Neural progenitor cell (in vitro differentiated cells): ENCODE measurements around the gene FBXW5. TPM values are rescaled to one million over a fixed set of nuclear protein-coding genes. Genes with fewer than 3 reads are reported as not detected.

Experiments
- DNase-seq: peaks from one replicate; pipeline ENCODE4 v3.0.0-alpha.2; 2016; ENCODE audit warnings: low spot score
- H2AFZ ChIP-seq: fragments of 200-600 bp; sonication (generic); replicated peaks from 2 replicates; pipeline ENCODE4 v1.6.1; 2016; ENCODE audit warnings: antibody characterized with exemption
- H3F3A ChIP-seq: fragments of 200-600 bp; sonication (generic); 2 replicates; pipeline ENCODE4 v1.6.1; 2016; ENCODE audit warnings: antibody characterized with exemption, low read depth
- H3K27ac ChIP-seq: fragments of 200-600 bp; sonication (generic); 2 replicates; pipeline ENCODE4 v1.5.1; 2016; ENCODE audit warnings: mild to moderate bottlenecking
- H3K27me3 ChIP-seq: fragments of 200-600 bp; sonication (generic); 2 replicates; pipeline ENCODE4 v1.6.1; 2016; ENCODE audit warnings: mild to moderate bottlenecking, moderate library complexity
- H3K36me3 ChIP-seq: fragments of 200-600 bp; sonication (generic); 2 replicates; pipeline ENCODE4 v1.5.1; 2016
- H3K4me1 ChIP-seq: fragments of 200-600 bp; sonication (generic); 2 replicates; pipeline ENCODE4 v1.6.1; 2016; ENCODE audit warnings: mixed run types
- H3K4me2 ChIP-seq: fragments of 200-600 bp; sonication (generic); 2 replicates; pipeline ENCODE4 v1.6.1; 2016
- H3K4me3 ChIP-seq: fragments of 200-600 bp; sonication (generic); 2 replicates; pipeline ENCODE4 v1.5.1; 2016
- H3K79me2 ChIP-seq: fragments of 200-600 bp; sonication (generic); 2 replicates; pipeline ENCODE4 v1.6.1; 2016; ENCODE audit warnings: low read depth
- H3K9ac ChIP-seq: fragments of 200-600 bp; sonication (generic); 2 replicates; pipeline ENCODE4 v1.6.1; 2016
- H3K9me3 ChIP-seq: fragments of 200-600 bp; sonication (generic); 2 replicates; pipeline ENCODE4 v1.5.1; 2016; ENCODE audit warnings: low read depth
- H4K20me1 ChIP-seq: fragments of 200-600 bp; sonication (generic); 2 replicates; pipeline ENCODE4 v1.6.1; 2016; ENCODE audit warnings: low read depth
- H3K27ac Mint-ChIP-seq: 3 replicates; pipeline ENCODE4 v1.8.0; 2021; ENCODE audit warnings: mixed read lengths
- H3K27me3 Mint-ChIP-seq: 2 replicates; pipeline ENCODE4 v1.8.0; 2022; ENCODE audit warnings: low read depth, mild to moderate bottlenecking, inconsistent platforms, moderate library complexity, mixed read lengths; ENCODE audit not compliant: insufficient read depth
- H3K36me3 Mint-ChIP-seq: 3 replicates; pipeline ENCODE4 v1.8.0; 2021; ENCODE audit warnings: mixed read lengths
- H3K4me1 Mint-ChIP-seq: 3 replicates; pipeline ENCODE4 v1.8.0; 2021; ENCODE audit warnings: mixed read lengths
- H3K4me3 Mint-ChIP-seq: 3 replicates; pipeline ENCODE4 v1.8.0; 2021; ENCODE audit warnings: mild to moderate bottlenecking, moderate library complexity, mixed read lengths
- H3K9me3 Mint-ChIP-seq: 3 replicates; pipeline ENCODE4 v1.8.0; 2020; ENCODE audit warnings: mixed read lengths
- CTCF ChIP-seq: fragments of 200-600 bp; sonication (generic); IDR thresholded peaks from 2 replicates; pipeline ENCODE4 v1.5.1; 2017; ENCODE audit warnings: antibody characterized with exemption, mild to moderate bottlenecking
- EZH2 ChIP-seq: fragments of 200-600 bp; sonication (generic); IDR thresholded peaks from 2 replicates; pipeline ENCODE4 v1.6.1; 2017; ENCODE audit warnings: antibody characterized with exemption, mild to moderate bottlenecking, moderate library complexity
- EZH2phosphoT487 ChIP-seq: fragments of 200-600 bp; sonication (generic); IDR thresholded peaks from 2 replicates; pipeline ENCODE4 v1.6.1; 2017; ENCODE audit warnings: antibody characterized with exemption
- total RNA-seq: library from RNA; depleted of rRNA; stranded (reverse); fragments of >200 nt; gene quantifications from 2 replicates; pipeline ENCODE4 v1.2.3, GENCODE V29; 2015; ENCODE audit warnings: low replicate concordance

Gene FBXW5
- total RNA-seq, 1 donor from 2014 or later, result 21.5 TPM

GRCh38 chr9:136947955-136948510 is 3.5 kb upstream of the FBXW5 start:
- H3K4me2 ChIP-seq, result no peak overlapping the region
- no peak overlapping the region for H2AFZ ChIP-seq
- H4K20me1 ChIP-seq, result peaks cover 10% of the 10 kb centered on the region
- peak; percentile 74 for DNase-seq
- Mint-ChIP-seq H3K4me3 (peak overlapping the region; percentile 81), H3K27me3 (peaks cover 2% of the 10 kb centered on the region), H3K27ac (no peak overlapping the region), H3K9me3 (no peaks in the 10 kb centered on the region), H3K36me3 (no peaks in the 10 kb centered on the region), H3K4me1 (peaks cover 6% of the 10 kb centered on the region)
- H3K79me2 ChIP-seq, result peaks cover 10% of the 10 kb centered on the region
- no peak overlapping the region for H3K9ac ChIP-seq
- H3F3A ChIP-seq, result peaks cover 18% of the 10 kb centered on the region
- H3K36me3 ChIP-seq, result no peaks in the 10 kb centered on the region
- peaks cover 21% of the 10 kb centered on the region for H3K4me1 ChIP-seq
- H3K4me3 ChIP-seq, result no peak overlapping the region
- H3K27me3 ChIP-seq, result no peaks in the 10 kb centered on the region
- TF ChIP-seq EZH2phosphoT487 (no peak), EZH2 (no peak), CTCF (peak; percentile 60)
- no peak overlapping the region for H3K27ac ChIP-seq
- no peaks in the 10 kb centered on the region for H3K9me3 ChIP-seq

- Histone ChIP-seq H3K4me3 (no peak overlapping the region), H3F3A (peaks cover 18% of the 10 kb centered on the region), H4K20me1 (peaks cover 18% of the 10 kb centered on the region), H2AFZ (no peak overlapping the region), H3K9ac (no peak overlapping the region), H3K27me3 (no peaks in the 10 kb centered on the region), H3K9me3 (no peaks in the 10 kb centered on the region), H3K4me1 (peaks cover 21% of the 10 kb centered on the region), H3K79me2 (peaks cover 10% of the 10 kb centered on the region), H3K27ac (no peak overlapping the region), H3K36me3 (no peaks in the 10 kb centered on the region), H3K4me2 (no peak overlapping the region)
- Mint-ChIP-seq H3K27ac (no peak overlapping the region), H3K4me1 (peaks cover 6% of the 10 kb centered on the region), H3K4me3 (no peak overlapping the region), H3K27me3 (peaks cover 5% of the 10 kb centered on the region), H3K9me3 (no peaks in the 10 kb centered on the region), H3K36me3 (no peaks in the 10 kb centered on the region)
- TF ChIP-seq EZH2 (no peak), CTCF (no peak), EZH2phosphoT487 (no peak)
- DNase-seq, result no peak
Observed at GRCh38 chr9:136947028-136947891, 2.7 kb upstream of the FBXW5 start.

DNA sequence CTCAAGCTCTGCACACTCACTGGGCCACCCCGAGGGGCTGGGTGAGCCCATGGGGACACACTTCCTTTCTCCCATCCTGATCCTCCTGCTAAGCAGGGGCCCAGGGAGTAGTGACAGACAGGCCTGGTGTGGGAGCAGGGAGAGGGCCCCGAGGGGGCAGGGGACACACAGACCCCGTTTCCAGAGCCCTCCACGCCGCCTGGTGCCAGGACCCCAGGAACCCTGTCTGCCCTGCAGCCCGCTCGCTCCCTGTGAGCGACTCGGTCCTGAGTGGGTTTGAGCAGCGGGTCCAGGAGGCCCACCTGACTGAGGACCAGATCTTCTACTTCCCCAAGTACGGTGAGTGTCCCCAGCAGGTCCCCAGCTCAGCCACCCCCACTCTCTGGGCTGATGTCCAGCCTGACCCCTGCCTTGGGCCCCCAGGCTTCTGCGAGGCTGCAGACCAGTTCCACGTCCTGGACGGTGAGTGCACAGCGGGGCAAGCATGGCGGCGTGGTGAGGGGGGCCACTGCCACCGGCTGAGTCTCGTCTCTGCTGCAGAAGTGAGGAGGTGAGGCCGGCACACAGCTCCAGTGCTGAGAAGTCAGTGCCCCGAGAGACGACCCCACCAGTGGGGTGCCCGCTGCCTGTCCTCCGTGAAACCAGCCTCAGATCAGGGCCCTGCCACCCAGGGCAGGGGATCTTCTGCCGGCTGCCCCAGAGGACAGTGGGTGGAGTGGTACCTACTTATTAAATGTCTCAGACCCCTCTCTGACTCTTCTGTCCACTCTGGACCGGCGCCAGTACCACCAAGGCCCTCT is 1.9 kb upstream of the FBXW5 start:
- Histone ChIP-seq H3K79me2 (peaks cover 10% of the 10 kb centered on the region), H2AFZ (no peak overlapping the region), H3K36me3 (no peaks in the 10 kb centered on the region), H4K20me1 (peaks cover 18% of the 10 kb centered on the region), H3K27ac (no peak overlapping the region), H3K9ac (no peak overlapping the region), H3K9me3 (no peaks in the 10 kb centered on the region), H3K4me1 (peaks cover 17% of the 10 kb centered on the region), H3F3A (peaks cover 18% of the 10 kb centered on the region), H3K4me2 (no peak overlapping the region), H3K27me3 (no peaks in the 10 kb centered on the region), H3K4me3 (no peak overlapping the region)
- Mint-ChIP-seq H3K27ac (no peak overlapping the region), H3K4me1 (peaks cover 6% of the 10 kb centered on the region), H3K27me3 (peaks cover 5% of the 10 kb centered on the region), H3K9me3 (no peaks in the 10 kb centered on the region), H3K36me3 (no peaks in the 10 kb centered on the region), H3K4me3 (no peak overlapping the region)
- no peak for DNase-seq
- TF ChIP-seq EZH2 (no peak), EZH2phosphoT487 (no peak), CTCF (no peak)
